Activated naive CD8-positive, alpha-beta T cell treated with anti-CD3 and anti-CD28 coated beads, Interleukin-2, amount 50 U/mL, for 24 hours (primary cell): ENCODE measurements around the gene CDKL2.

ENCODE experiments used
- ATAC-seq: fragments of 150-1000 bp; cut with Tn5 transposase; one replicate; pipeline ENCODE4 v1.10.0; 2021
- DNase-seq: peaks from one replicate; pipeline ENCODE4 v3.0.0; 2021
- H3K27ac Mint-ChIP-seq: one replicate; pipeline ENCODE4 v1.8.0; 2021; ENCODE audit warnings: mild to moderate bottlenecking, mixed read lengths
- H3K27me3 Mint-ChIP-seq: one replicate; pipeline ENCODE4 v1.8.0; 2021; ENCODE audit warnings: mixed read lengths
- H3K36me3 Mint-ChIP-seq: one replicate; pipeline ENCODE4 v1.8.0; 2021; ENCODE audit warnings: low read depth, mixed read lengths
- H3K4me1 Mint-ChIP-seq: one replicate; pipeline ENCODE4 v1.8.0; 2021; ENCODE audit warnings: mixed read lengths
- H3K4me3 Mint-ChIP-seq: one replicate; pipeline ENCODE4 v1.8.0; 2021; ENCODE audit warnings: mild to moderate bottlenecking, moderate library complexity, mixed read lengths
- H3K9me3 Mint-ChIP-seq: one replicate; pipeline ENCODE4 v1.8.0; 2021; ENCODE audit warnings: mixed read lengths

Gene CDKL2

DNA sequence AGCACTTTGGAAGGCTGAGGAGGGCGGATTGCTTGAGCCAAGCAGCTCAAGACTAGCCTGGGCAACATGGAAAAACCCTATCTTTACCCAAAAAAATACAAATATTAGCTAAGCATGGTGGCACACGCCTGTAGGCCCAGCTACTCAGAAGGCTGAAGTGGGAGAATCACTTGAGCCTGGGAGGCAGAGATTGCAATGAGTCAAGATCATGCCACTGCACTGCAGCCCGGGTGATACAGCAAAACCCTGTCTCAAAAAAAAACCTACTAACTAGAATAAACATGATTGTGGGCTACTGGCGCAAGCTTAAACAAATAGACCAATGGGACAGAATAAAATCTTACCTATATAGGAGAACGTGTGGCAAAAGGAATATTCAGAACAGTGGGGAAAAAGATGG, 7.3 kb downstream of the CDKL2 start:
- no peaks in the 10 kb centered on the region for H3K4me1 Mint-ChIP-seq
- H3K27ac Mint-ChIP-seq, result no peak overlapping the region
- H3K36me3 Mint-ChIP-seq, result no peaks in the 10 kb centered on the region
- no peak for DNase-seq
- no peaks in the 10 kb centered on the region for H3K27me3 Mint-ChIP-seq
- no peak overlapping the region for H3K4me3 Mint-ChIP-seq
- ATAC-seq, result no peak
- H3K9me3 Mint-ChIP-seq, result no peaks in the 10 kb centered on the region

DNA sequence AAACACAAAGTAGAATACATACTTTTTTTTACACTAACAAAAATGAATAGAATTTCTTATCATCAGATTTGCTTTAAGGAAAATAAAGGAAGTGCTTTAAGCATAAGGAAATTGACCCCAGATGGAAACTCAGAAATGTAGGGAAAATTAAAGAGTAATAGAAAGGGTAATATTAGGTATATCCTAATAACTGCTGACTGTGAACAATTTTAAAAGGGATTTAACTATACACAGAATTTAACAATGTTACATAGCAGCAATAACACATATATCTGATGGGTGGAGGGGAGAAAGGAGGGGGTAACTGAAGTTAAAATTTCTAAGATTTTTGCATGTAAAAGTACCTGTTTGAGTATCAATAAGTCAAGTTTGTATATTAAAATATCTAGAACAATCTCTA, 8.6 kb downstream of the CDKL2 start:
- Mint-ChIP-seq H3K27ac (no peak overlapping the region), H3K4me1 (no peaks in the 10 kb centered on the region), H3K9me3 (no peaks in the 10 kb centered on the region), H3K27me3 (no peaks in the 10 kb centered on the region), H3K4me3 (no peak overlapping the region), H3K36me3 (no peaks in the 10 kb centered on the region)
- no peak for ATAC-seq
- DNase-seq, result no peak

DNA sequence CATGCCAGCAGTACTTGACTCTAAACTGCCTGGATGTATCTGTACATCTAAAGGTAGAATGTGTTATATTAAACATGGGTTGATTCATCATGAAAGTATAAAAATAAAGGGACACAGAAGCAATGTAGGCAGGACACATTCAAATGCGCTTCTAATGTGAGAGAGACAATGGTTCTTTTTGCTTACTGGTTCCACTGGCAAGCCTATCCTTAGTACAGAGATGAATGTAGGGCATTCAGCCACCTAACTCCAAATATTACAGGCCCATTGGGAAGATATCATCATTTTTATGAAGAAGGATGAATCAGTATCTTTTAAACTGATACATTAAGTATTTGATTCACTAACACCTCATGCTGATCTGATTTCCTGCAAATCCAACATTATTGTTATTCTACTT, 18.0 kb downstream of the CDKL2 start:
- ATAC-seq (no peak), DNase-seq (no peak)
- Mint-ChIP-seq H3K27me3 (no peaks in the 10 kb centered on the region), H3K27ac (no peak overlapping the region), H3K9me3 (no peaks in the 10 kb centered on the region), H3K4me3 (no peak overlapping the region), H3K4me1 (no peaks in the 10 kb centered on the region), H3K36me3 (no peaks in the 10 kb centered on the region)

DNA sequence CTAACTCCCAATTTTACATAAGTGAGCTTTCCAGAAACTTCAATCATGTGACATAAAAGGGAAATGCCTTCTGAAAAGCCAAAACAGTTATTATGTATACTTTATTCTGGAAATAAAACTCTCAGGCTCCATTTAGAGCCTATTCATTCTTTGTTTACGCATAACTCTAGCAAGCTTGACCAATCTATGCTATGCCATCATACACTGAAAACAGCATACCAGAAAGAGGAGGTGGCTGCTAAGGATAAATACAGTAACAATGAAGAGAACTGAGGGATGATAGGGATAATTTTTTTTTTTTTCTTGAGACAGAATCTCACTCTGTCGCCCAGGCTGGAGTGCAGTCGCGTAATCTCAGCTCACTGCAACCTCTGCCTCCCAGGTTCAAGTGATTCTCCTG, 24.4 kb downstream of the CDKL2 start:
- Mint-ChIP-seq H3K36me3 (no peaks in the 10 kb centered on the region), H3K27ac (no peak overlapping the region), H3K27me3 (no peaks in the 10 kb centered on the region), H3K9me3 (no peaks in the 10 kb centered on the region), H3K4me3 (no peak overlapping the region), H3K4me1 (no peaks in the 10 kb centered on the region)
- no peak for ATAC-seq
- no peak for DNase-seq

DNA sequence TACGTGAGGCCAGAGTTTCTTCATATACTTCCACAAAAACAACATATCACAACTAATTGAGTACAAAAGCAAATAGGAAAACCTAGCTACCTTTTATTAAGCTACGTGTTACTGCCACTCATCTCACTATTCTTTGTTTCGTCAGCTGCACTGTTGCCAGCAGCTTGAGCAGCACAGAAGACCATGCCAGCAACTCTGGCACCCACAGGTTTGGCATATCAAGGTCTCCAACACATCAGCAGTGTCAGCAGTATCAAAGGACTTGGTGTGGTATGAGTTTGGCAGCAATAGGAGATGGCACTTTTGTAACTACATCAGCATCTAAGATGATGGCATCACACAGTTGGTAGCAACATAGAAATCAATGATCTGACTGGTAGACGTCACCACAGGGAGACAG, 30.7 kb downstream of the CDKL2 start:
- no peaks in the 10 kb centered on the region for H3K9me3 Mint-ChIP-seq
- no peak overlapping the region for H3K27ac Mint-ChIP-seq
- H3K4me3 Mint-ChIP-seq, result no peak overlapping the region
- ATAC-seq (no peak), DNase-seq (no peak)
- no peaks in the 10 kb centered on the region for H3K36me3 Mint-ChIP-seq
- no peaks in the 10 kb centered on the region for H3K27me3 Mint-ChIP-seq
- H3K4me1 Mint-ChIP-seq, result no peaks in the 10 kb centered on the region

DNA sequence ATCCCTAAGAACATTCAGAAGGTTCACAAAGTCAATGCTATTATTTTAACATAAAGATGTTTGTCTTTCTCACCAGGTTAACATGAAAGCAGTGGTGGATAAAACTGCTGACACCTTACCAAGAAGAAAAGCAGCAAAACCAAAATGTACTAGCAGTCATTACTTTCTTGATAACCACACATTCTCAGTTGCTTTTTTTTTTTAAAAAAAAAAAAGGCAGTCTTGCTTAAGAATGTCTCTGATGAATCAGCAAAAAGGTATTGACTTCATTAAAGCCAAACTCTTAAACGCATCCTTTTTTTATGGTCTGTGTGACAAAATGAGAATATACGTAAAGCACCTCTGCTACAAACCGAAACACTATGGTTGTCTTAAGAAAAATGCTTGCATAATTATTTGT, 31.9 kb downstream of the CDKL2 start:
- no peak for ATAC-seq
- H3K36me3 Mint-ChIP-seq, result no peaks in the 10 kb centered on the region
- DNase-seq, result no peak
- H3K27ac Mint-ChIP-seq, result no peak overlapping the region
- H3K4me1 Mint-ChIP-seq, result no peaks in the 10 kb centered on the region
- no peaks in the 10 kb centered on the region for H3K9me3 Mint-ChIP-seq
- no peaks in the 10 kb centered on the region for H3K27me3 Mint-ChIP-seq
- H3K4me3 Mint-ChIP-seq, result no peak overlapping the region

DNA sequence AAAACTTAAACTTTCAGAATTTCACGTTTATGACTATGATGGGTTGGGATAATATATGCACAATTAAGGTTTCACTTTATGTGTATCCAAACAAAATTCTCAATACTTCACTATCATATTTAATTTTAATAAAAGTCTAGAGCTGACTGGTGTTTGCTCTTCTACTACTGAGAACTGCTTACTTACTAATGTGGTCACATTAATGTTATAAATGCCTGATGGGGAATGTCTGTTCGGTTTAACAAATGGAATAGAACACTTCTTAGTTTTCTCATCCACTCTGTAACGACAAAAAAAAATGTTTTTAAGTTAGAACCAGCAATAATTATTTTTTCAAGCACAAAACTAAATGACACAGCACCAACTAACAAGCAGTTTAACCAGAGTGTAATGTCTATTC, 34.3 kb downstream of the CDKL2 start:
- Mint-ChIP-seq H3K4me1 (no peaks in the 10 kb centered on the region), H3K27ac (no peak overlapping the region), H3K36me3 (no peaks in the 10 kb centered on the region), H3K27me3 (no peaks in the 10 kb centered on the region), H3K4me3 (no peak overlapping the region), H3K9me3 (no peaks in the 10 kb centered on the region)
- ATAC-seq (no peak), DNase-seq (no peak)

DNA sequence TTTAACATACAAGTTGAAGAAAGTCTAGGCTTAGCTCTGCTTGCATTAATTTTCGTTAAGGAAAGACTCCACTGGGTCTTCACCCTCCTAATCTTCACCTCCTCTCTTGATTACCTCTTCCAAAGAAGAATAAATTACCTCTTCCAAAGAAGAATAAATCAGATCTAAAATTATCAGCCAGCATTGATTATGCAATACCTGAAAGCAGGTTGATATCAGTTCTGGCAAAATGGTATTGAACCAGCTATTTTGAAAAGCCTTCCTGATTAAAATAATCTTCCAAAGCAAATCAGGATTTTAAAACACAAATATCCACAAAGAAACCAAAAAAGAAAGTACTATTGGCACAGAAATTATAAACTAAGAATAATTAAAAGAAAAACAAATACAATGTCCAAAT, 36.9 kb downstream of the CDKL2 start:
- no peaks in the 10 kb centered on the region for H3K9me3 Mint-ChIP-seq
- no peak overlapping the region for H3K4me3 Mint-ChIP-seq
- no peaks in the 10 kb centered on the region for H3K36me3 Mint-ChIP-seq
- no peaks in the 10 kb centered on the region for H3K27me3 Mint-ChIP-seq
- H3K4me1 Mint-ChIP-seq, result no peaks in the 10 kb centered on the region
- ATAC-seq (no peak), DNase-seq (no peak)
- no peak overlapping the region for H3K27ac Mint-ChIP-seq

DNA sequence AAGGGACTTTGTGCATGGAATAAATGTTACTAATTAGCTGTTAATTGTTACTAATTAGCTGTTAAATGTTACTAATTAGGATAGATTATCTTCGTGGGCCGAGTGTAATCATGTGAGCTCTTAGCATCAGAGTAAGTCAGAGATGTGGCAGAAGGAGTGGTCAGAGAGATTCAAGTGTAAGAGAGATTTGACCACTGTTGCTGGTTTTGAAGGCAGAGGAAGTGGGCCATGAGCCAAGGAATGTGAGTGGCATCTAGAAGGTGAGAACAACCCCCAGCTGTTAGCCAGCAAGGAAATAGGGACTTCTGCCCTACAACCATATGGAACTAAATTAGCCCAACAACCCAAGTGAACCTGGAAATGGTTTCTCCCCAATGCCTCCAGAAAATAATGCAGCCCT, 46.3 kb downstream of the CDKL2 start:
- no peak overlapping the region for H3K27ac Mint-ChIP-seq
- ATAC-seq (no peak), DNase-seq (no peak)

DNA sequence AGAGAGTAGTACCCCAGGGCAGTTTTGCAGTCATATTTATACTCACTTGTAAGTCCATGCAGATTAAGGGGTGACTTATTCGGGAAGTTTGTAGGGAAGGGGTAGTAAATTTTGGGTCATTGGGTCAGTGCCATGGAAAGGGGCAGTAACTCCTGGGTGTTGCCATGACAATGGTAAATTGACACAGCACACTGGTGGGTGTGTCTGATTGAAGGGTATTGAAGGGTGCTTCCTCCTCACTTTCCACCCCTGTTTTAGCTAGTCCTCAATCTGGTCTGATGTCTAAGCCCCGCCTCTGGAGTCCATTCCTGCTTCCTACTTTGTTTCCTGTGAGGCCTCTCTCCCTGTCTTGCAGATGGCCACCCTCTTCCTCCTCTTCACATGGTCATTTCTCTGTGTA, 62.6 kb downstream of the CDKL2 start:
- H3K4me3 Mint-ChIP-seq, result no peak overlapping the region
- H3K9me3 Mint-ChIP-seq, result no peaks in the 10 kb centered on the region
- H3K27ac Mint-ChIP-seq, result no peak overlapping the region
- no peaks in the 10 kb centered on the region for H3K4me1 Mint-ChIP-seq
- ATAC-seq, result no peak
- no peaks in the 10 kb centered on the region for H3K36me3 Mint-ChIP-seq
- no peak for DNase-seq
- peaks cover 4% of the 10 kb centered on the region for H3K27me3 Mint-ChIP-seq

More for the DNA sequence above, 46.3 kb downstream of the CDKL2 start:
- H3K4me3 Mint-ChIP-seq, result no peak overlapping the region
- H3K9me3 Mint-ChIP-seq, result peaks cover 4% of the 10 kb centered on the region
- no peaks in the 10 kb centered on the region for H3K36me3 Mint-ChIP-seq
- H3K4me1 Mint-ChIP-seq, result no peaks in the 10 kb centered on the region
- peaks cover 4% of the 10 kb centered on the region for H3K27me3 Mint-ChIP-seq

DNA sequence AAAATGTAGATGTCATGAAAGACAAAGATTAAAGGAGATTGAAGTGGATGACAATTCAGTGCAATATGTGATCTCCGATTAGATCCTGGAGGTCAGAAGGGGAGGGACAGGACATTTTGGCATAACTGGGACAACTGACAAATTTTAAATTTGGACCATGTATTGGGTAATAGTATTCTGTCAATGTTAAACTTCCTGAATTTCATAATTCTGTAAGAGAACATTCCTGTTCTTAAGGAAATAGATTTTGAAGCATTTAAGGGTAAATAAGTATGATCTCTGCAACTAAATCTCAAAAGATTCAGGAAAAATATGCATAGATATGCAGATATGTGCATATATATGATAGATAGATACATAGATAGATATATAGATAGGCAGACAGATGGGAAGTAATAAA, 63.4 kb downstream of the CDKL2 start:
- H3K36me3 Mint-ChIP-seq, result no peaks in the 10 kb centered on the region
- H3K9me3 Mint-ChIP-seq, result no peaks in the 10 kb centered on the region
- no peak overlapping the region for H3K27ac Mint-ChIP-seq
- H3K4me3 Mint-ChIP-seq, result no peak overlapping the region
- peaks cover 2% of the 10 kb centered on the region for H3K27me3 Mint-ChIP-seq
- DNase-seq, result no peak
- no peak for ATAC-seq
- H3K4me1 Mint-ChIP-seq, result no peaks in the 10 kb centered on the region

DNA sequence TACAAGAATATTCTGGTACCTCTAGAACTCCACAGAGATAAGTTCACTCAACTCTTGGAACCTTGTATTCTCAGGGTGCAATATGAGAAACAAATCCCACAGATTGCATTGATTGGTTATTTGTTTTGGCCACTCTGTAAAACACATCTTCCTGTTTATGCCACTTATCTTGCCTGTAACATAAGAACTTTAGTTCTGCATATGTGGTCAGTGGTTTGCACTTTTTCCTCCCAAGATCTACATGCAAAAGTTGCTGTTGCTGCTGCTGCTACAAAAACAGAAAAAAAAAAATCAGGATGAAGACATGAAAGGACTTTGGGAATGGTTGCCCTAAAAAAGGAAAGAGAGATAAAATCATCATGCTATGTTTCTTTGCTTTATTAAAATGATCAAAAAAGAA, 64.8 kb downstream of the CDKL2 start:
- H3K4me1 Mint-ChIP-seq, result no peaks in the 10 kb centered on the region
- no peaks in the 10 kb centered on the region for H3K9me3 Mint-ChIP-seq
- peaks cover 3% of the 10 kb centered on the region for H3K27me3 Mint-ChIP-seq
- no peak for DNase-seq
- no peak overlapping the region for H3K4me3 Mint-ChIP-seq
- no peaks in the 10 kb centered on the region for H3K36me3 Mint-ChIP-seq
- ATAC-seq, result no peak
- H3K27ac Mint-ChIP-seq, result no peak overlapping the region

DNA sequence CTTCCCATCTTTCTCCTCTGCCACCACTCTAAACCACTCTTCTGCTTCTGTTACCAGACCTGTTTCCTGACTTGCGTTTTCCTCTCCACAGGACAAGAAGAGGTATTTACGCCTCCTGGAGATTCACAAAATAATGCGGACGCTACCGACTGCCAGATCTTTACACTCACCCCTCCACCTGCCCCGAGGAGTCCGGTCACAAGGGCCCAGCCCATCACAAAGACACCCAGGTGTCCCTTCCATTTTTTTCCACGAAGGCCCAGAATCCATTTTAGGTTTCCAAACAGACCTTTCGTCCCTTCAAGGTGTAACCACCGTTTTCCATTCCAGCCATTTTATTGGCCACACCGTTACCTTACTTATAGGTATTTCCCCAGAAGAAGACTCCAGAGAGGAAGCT, 66.3 kb downstream of the CDKL2 start:
- H3K27ac Mint-ChIP-seq, result no peak overlapping the region
- no peaks in the 10 kb centered on the region for H3K4me1 Mint-ChIP-seq
- H3K4me3 Mint-ChIP-seq, result no peak overlapping the region
- no peaks in the 10 kb centered on the region for H3K9me3 Mint-ChIP-seq
- peaks cover 3% of the 10 kb centered on the region for H3K27me3 Mint-ChIP-seq
- H3K36me3 Mint-ChIP-seq, result no peaks in the 10 kb centered on the region
- no peak for ATAC-seq
- no peak for DNase-seq

DNA sequence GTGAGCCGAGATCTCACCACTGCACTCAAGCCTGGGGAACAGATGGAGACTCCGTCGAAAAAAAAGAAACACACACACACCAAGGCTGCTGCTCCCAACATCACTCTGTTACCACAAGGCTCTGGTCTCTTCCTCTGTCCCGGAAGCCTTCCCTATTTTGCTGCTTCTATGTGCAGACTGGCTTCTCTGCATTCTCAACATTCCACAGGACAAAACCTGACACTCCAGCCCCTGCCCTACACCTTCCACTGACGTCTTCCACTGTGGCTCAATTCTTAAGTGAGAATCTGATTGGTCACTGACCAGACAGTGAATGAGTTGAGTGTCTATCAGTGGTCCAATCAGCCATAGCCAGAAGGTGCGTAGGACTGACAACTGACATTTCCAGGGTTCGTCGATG, 68.5 kb downstream of the CDKL2 start:
- ATAC-seq, result no peak

DNA sequence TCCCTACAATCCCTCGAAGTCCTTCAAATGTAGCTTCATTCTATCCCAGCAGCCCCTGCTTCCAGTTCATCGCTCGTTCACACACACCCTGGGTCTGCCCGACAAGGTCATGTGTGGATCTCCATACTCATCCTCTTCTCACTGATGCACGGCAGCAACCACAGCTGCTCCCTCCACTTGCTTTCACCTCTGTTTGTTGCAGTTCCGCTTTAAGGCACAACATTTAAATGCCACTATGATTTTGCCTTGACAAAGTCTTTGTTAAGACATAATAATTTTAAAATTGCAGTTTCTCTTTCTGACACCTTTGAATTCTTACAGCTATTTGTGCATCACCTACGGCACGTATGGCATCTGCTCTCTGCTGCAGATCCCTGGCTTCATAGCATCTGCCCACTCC, 72.6 kb downstream of the CDKL2 start:
- Mint-ChIP-seq H3K4me3 (no peak overlapping the region), H3K4me1 (peaks cover 13% of the 10 kb centered on the region), H3K27ac (no peak overlapping the region), H3K36me3 (no peaks in the 10 kb centered on the region), H3K27me3 (peaks cover 11% of the 10 kb centered on the region), H3K9me3 (no peaks in the 10 kb centered on the region)
- ATAC-seq (no peak), DNase-seq (no peak)

More for the DNA sequence above, 68.5 kb downstream of the CDKL2 start:
- Mint-ChIP-seq H3K27me3 (peaks cover 11% of the 10 kb centered on the region), H3K36me3 (no peaks in the 10 kb centered on the region), H3K4me1 (no peaks in the 10 kb centered on the region), H3K9me3 (no peaks in the 10 kb centered on the region), H3K4me3 (no peak overlapping the region), H3K27ac (no peak overlapping the region)
- no peak for DNase-seq

DNA sequence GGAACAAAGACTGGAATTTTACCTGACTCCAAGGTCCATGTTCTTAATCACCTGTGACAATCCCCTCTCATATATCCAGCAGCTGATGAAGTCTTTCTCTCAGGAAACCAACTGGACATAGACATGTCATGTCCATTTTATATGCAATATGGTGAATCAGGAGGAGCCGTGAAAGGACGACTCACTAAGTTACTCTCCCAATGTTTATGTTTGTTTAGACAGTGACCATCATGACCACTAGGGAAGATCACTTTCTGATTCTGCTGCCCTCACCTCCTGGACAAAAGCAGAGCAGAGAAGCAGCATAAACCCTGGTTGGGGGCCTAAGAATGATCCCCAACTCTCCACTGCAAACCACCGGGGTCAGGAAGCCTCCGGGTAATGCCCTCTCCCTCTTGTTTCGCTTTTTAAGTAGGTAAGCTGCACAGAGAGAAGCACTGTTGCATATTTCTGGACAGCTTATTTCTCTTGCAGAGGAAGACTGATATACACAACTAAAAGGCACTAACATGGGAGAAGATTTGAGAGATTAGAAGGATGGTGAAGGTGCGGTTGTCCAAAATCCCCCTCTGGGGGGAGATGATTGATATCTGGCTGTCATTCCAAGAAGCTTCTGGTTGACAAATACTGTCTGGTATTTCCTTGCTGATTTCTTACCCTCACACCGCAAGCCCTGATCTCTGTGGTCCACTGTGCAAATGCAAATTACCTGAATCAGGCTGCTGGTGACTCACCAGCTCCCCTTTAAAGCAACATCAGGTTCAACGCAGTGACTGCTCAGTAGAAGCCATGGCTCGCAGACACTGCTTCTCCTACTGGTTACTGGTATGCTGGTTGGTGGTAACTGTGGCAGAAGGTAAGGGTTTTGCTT, 74.8 kb downstream of the CDKL2 start, which contains the start of gene ODAPH:
Gene ODAPH (plus strand): TSS at position 773 of the 871 bp plus-strand sequence. CDS start 17 bp downstream, at position 790.
- ATAC-seq, result peak; percentile 93
- no peak within 1 kb of the TSS for H3K27ac Mint-ChIP-seq
- DNase-seq, result peak; percentile 18

More for the DNA sequence above, 74.8 kb downstream of the CDKL2 start, which contains the start of gene ODAPH:
- H3K9me3 Mint-ChIP-seq, result no peaks in the 10 kb centered on the region
- peaks cover 13% of the 10 kb centered on the region for H3K4me1 Mint-ChIP-seq
- H3K36me3 Mint-ChIP-seq, result no peaks in the 10 kb centered on the region
- H3K27me3 Mint-ChIP-seq, result peaks cover 11% of the 10 kb centered on the region
- no peak within 1 kb of the TSS for H3K4me3 Mint-ChIP-seq
